GM21367 (cell line): ENCODE results near the gene CRACDL.

Experiments
- ATAC-seq: cut with Tn5 transposase; IDR thresholded peaks from one replicate; pipeline ENCODE4 v1.9.1; 2021; ENCODE audit not compliant: unreplicated experiment

The CRACDL gene

GRCh38 chr2:98866033-98866432, 70.0 kb downstream of the CRACDL start:
- ATAC-seq: no peak

- ATAC-seq: no peak
Observed at GRCh38 chr2:98861601-98862000, 74.4 kb downstream of the CRACDL start.

- no peak for ATAC-seq
Observed at GRCh38 chr2:98859323-98859722, 76.7 kb downstream of the CRACDL start.

- ATAC-seq: no peak
Observed at GRCh38 chr2:98857001-98857400, 79.0 kb downstream of the CRACDL start.

GRCh38 chr2:98854682-98855081, 81.3 kb downstream of the CRACDL start:
- no peak for ATAC-seq

GRCh38 chr2:98852932-98853331, 83.1 kb downstream of the CRACDL start:
- ATAC-seq: no peak

GRCh38 chr2:98850074-98850473, 86.0 kb downstream of the CRACDL start:
- ATAC-seq: no peak

GRCh38 chr2:98849113-98849512, 86.9 kb downstream of the CRACDL start:
- ATAC-seq: no peak

- ATAC-seq: no peak
Observed at GRCh38 chr2:98847853-98848252, 88.2 kb downstream of the CRACDL start.

- ATAC-seq: no peak
Observed at GRCh38 chr2:98846041-98846440, 90.0 kb downstream of the CRACDL start.

GRCh38 chr2:98842136-98842535, 93.9 kb downstream of the CRACDL start:
- no peak for ATAC-seq

- ATAC-seq: no peak
Observed at GRCh38 chr2:98839292-98839691, 96.7 kb downstream of the CRACDL start.

- ATAC-seq: no peak
Observed at GRCh38 chr2:98835831-98836385, 100.1 kb downstream of the CRACDL start.

GRCh38 chr2:98833917-98834263, 102.1 kb downstream of the CRACDL start:
- no peak for ATAC-seq

- ATAC-seq: no peak
Observed at GRCh38 chr2:98833172-98833916, 102.7 kb downstream of the CRACDL start.

- no peak for ATAC-seq
Observed at GRCh38 chr2:98832172-98832571, 103.9 kb downstream of the CRACDL start.

GRCh38 chr2:98830571-98831145, 105.4 kb downstream of the CRACDL start:
- ATAC-seq: no peak

GRCh38 chr2:98829581-98830270, 106.3 kb downstream of the CRACDL start:
- ATAC-seq: no peak

- ATAC-seq: no peak
Observed at GRCh38 chr2:98828793-98829371, 107.1 kb downstream of the CRACDL start.

GRCh38 chr2:98828369-98828744, 107.7 kb downstream of the CRACDL start:
- ATAC-seq: no peak

- ATAC-seq: no peak
Observed at GRCh38 chr2:98827625-98828368, 108.2 kb downstream of the CRACDL start.
